Activated naive CD4-positive, alpha-beta T cell treated with anti-CD3 and anti-CD28 coated beads for 36 hours (primary cell): ENCODE results near the gene MACROH2A2. TPM values are rescaled to one million over a fixed set of nuclear protein-coding genes. Genes with fewer than 3 reads are reported as not detected.

ENCODE experiments used
- CTCF ChIA-PET: fragments of 350-600 bp; sonication (Branson Sonifier 250); formaldehyde crosslinking; loops from one replicate; lab custom pipeline; 2021; ENCODE audit warnings: antibody characterized with exemption; lab: Charles Lee
- DNase-seq: peaks from one replicate; pipeline ENCODE4 v3.0.0-alpha.2; 2020
- H3K27ac Mint-ChIP-seq: one replicate; pipeline ENCODE4 v1.8.0; 2021; ENCODE audit warnings: mild to moderate bottlenecking, mixed read lengths
- H3K27me3 Mint-ChIP-seq: one replicate; pipeline ENCODE4 v1.8.0; 2021; ENCODE audit warnings: low read depth, mixed read lengths
- H3K36me3 Mint-ChIP-seq: one replicate; pipeline ENCODE4 v1.8.0; 2021; ENCODE audit warnings: low read depth, mixed read lengths
- H3K4me1 Mint-ChIP-seq: one replicate; pipeline ENCODE4 v1.8.0; 2021; ENCODE audit warnings: low read depth, mixed read lengths
- H3K4me3 Mint-ChIP-seq: one replicate; pipeline ENCODE4 v1.8.0; 2021; ENCODE audit warnings: mild to moderate bottlenecking, moderate library complexity, mixed read lengths
- H3K9me3 Mint-ChIP-seq: one replicate; pipeline ENCODE4 v1.8.0; 2021; ENCODE audit warnings: mixed read lengths
- intact Hi-C: fragments of 100-400 bp; cut with micrococcal nuclease; formaldehyde crosslinking; loops from one replicate; pipeline ENCODE4 v1.15.1; 2023
- total RNA-seq, 2 experiments: library from RNA; stranded (reverse); gene quantifications; one replicate each; pipeline ENCODE4 v1.2.3, GENCODE V29; 2021

Gene MACROH2A2
- total RNA-seq, 2 experiments from 2014 or later = 2.7 to 3.2 TPM

GRCh38 chr10:70124415-70124814 is 71.8 kb downstream of the MACROH2A2 start:
- Mint-ChIP-seq H3K27ac (no peak overlapping the region), H3K4me1 (no peaks in the 10 kb centered on the region), H3K36me3 (no peaks in the 10 kb centered on the region), H3K4me3 (no peak overlapping the region), H3K27me3 (no peaks in the 10 kb centered on the region), H3K9me3 (no peaks in the 10 kb centered on the region)
- intact Hi-C loops = no loop called here
- CTCF ChIA-PET = interaction anchor here (3.8 kb wide), 1 partner anchor 8 kb away, joined by 15 read pairs; no protein-coding TSS in a partner anchor
- DNase-seq = no peak

GRCh38 chr10:70124918-70125317 is 72.3 kb downstream of the MACROH2A2 start:
- H3K27ac Mint-ChIP-seq = no peak overlapping the region
- DNase-seq = no peak
- CTCF ChIA-PET = interaction anchor here (3.8 kb wide), 1 partner anchor 9 kb away, joined by 15 read pairs; no protein-coding TSS in a partner anchor

GRCh38 chr10:70125918-70126552 is 73.4 kb downstream of the MACROH2A2 start:
- Mint-ChIP-seq H3K4me1 (no peaks in the 10 kb centered on the region), H3K27ac (no peak overlapping the region), H3K4me3 (no peak overlapping the region), H3K9me3 (no peaks in the 10 kb centered on the region), H3K27me3 (peaks cover 3% of the 10 kb centered on the region), H3K36me3 (no peaks in the 10 kb centered on the region)
- CTCF ChIA-PET = interaction anchor here (3.8 kb wide), 1 partner anchor 10 kb away, joined by 15 read pairs; no protein-coding TSS in a partner anchor
- DNase-seq = no peak
- intact Hi-C loops = no loop called here

More at GRCh38 chr10:70124918-70125317, 72.3 kb downstream of the MACROH2A2 start:
- Mint-ChIP-seq H3K4me1 (no peaks in the 10 kb centered on the region), H3K36me3 (no peaks in the 10 kb centered on the region), H3K27me3 (no peaks in the 10 kb centered on the region), H3K9me3 (no peaks in the 10 kb centered on the region), H3K4me3 (no peak overlapping the region)
- intact Hi-C loops = no loop called here

GRCh38 chr10:70126700-70127395 is 74.2 kb downstream of the MACROH2A2 start:
- no peak for DNase-seq
- intact Hi-C loops = no loop called here
- no peaks in the 10 kb centered on the region for H3K9me3 Mint-ChIP-seq
- H3K4me3 Mint-ChIP-seq = no peak overlapping the region
- H3K4me1 Mint-ChIP-seq = peaks cover 4% of the 10 kb centered on the region
- no peaks in the 10 kb centered on the region for H3K36me3 Mint-ChIP-seq
- no peak overlapping the region for H3K27ac Mint-ChIP-seq
- CTCF ChIA-PET = interaction anchor here (0.6 to 3.8 kb wide), 2 partner anchors 11 to 967 kb away, joined by 7 to 15 read pairs; no protein-coding TSS in a partner anchor
- H3K27me3 Mint-ChIP-seq = peaks cover 3% of the 10 kb centered on the region

GRCh38 chr10:70130878-70131559 is 78.4 kb downstream of the MACROH2A2 start:
- Mint-ChIP-seq H3K4me1 (peaks cover 15% of the 10 kb centered on the region), H3K36me3 (peaks cover 1% of the 10 kb centered on the region), H3K27me3 (peaks cover 3% of the 10 kb centered on the region), H3K4me3 (no peak overlapping the region), H3K9me3 (no peaks in the 10 kb centered on the region), H3K27ac (no peak overlapping the region)
- intact Hi-C loops = no loop called here
- CTCF ChIA-PET = interaction anchor here (0.8 to 2.6 kb wide), 2 partner anchors 15 to 21 kb away, joined by 3 to 12 read pairs; no protein-coding TSS in a partner anchor
- DNase-seq = no peak

GRCh38 chr10:70131560-70131937 is 78.9 kb downstream of the MACROH2A2 start:
- peaks cover 1% of the 10 kb centered on the region for H3K36me3 Mint-ChIP-seq
- CTCF ChIA-PET = no interaction called here
- DNase-seq = no peak
- H3K4me1 Mint-ChIP-seq = peaks cover 15% of the 10 kb centered on the region
- H3K4me3 Mint-ChIP-seq = peak overlapping the region; percentile 77
- intact Hi-C loops = no loop called here
- H3K27ac Mint-ChIP-seq = no peak overlapping the region
- H3K9me3 Mint-ChIP-seq = no peaks in the 10 kb centered on the region
- peaks cover 3% of the 10 kb centered on the region for H3K27me3 Mint-ChIP-seq

GRCh38 chr10:70132098-70133029 is 79.7 kb downstream of the MACROH2A2 start, which contains the start of gene AIFM2:
TSS of gene AIFM2 (minus strand) at chr10:70132825. CDS start at chr10:70124084, 8,741 bp downstream.
- Mint-ChIP-seq H3K27ac (peak within 1 kb of the TSS; percentile 52), H3K4me1 (peaks cover 15% of the 10 kb centered on the region), H3K27me3 (peaks cover 3% of the 10 kb centered on the region), H3K4me3 (peak within 1 kb of the TSS; percentile 77), H3K9me3 (no peaks in the 10 kb centered on the region), H3K36me3 (peaks cover 1% of the 10 kb centered on the region)
- CTCF ChIA-PET = interaction anchor here (2.2 kb wide), 1 partner anchor 14 kb away, joined by 8 read pairs; the partner anchor contains the start of gene TYSND1
- peak; percentile 46 for DNase-seq
- intact Hi-C loops = no loop called here

- Mint-ChIP-seq H3K27me3 (peaks cover 3% of the 10 kb centered on the region), H3K9me3 (no peaks in the 10 kb centered on the region), H3K27ac (no peak overlapping the region), H3K36me3 (peaks cover 1% of the 10 kb centered on the region), H3K4me3 (no peak overlapping the region), H3K4me1 (peaks cover 15% of the 10 kb centered on the region)
- intact Hi-C loops = no loop called here
- no peak for DNase-seq
- CTCF ChIA-PET = interaction anchor here (1.4 to 4.2 kb wide), 4 partner anchors 10 to 18 kb away, joined by 4 to 22 read pairs (median 10); partner anchors contain the start of gene TYSND1
These were observed 82.4 kb downstream of the MACROH2A2 start for GRCh38 chr10:70135046-70135445.

- no peak for DNase-seq
- intact Hi-C loops = no loop called here
- H3K36me3 Mint-ChIP-seq = peaks cover 1% of the 10 kb centered on the region
- H3K4me1 Mint-ChIP-seq = peaks cover 15% of the 10 kb centered on the region
- H3K9me3 Mint-ChIP-seq = no peaks in the 10 kb centered on the region
- H3K4me3 Mint-ChIP-seq = no peak overlapping the region
- no peak overlapping the region for H3K27ac Mint-ChIP-seq
- peaks cover 2% of the 10 kb centered on the region for H3K27me3 Mint-ChIP-seq
- CTCF ChIA-PET = interaction anchor here (2.2 to 4.2 kb wide), 2 partner anchors 11 to 19 kb away, joined by 12 to 22 read pairs; partner anchors contain the start of gene TYSND1
These were observed 83.0 kb downstream of the MACROH2A2 start for GRCh38 chr10:70135684-70136083.

GRCh38 chr10:70137135-70137534 is 84.5 kb downstream of the MACROH2A2 start:
- H3K9me3 Mint-ChIP-seq = no peaks in the 10 kb centered on the region
- H3K4me3 Mint-ChIP-seq = no peak overlapping the region
- intact Hi-C loops = no loop called here
- no peak for DNase-seq
- H3K27ac Mint-ChIP-seq = no peak overlapping the region
- peaks cover 1% of the 10 kb centered on the region for H3K36me3 Mint-ChIP-seq
- no peaks in the 10 kb centered on the region for H3K27me3 Mint-ChIP-seq
- H3K4me1 Mint-ChIP-seq = peaks cover 8% of the 10 kb centered on the region
- CTCF ChIA-PET = interaction anchor here (2.2 to 4.2 kb wide), 2 partner anchors 10 to 20 kb away, joined by 12 to 22 read pairs; partner anchors contain the start of gene TYSND1
